ENCODE results near the gene CSRNP3. TPM values are rescaled to one million over a fixed set of nuclear protein-coding genes. Genes with fewer than 3 reads are reported as not detected.

The CSRNP3 gene
- total RNA-seq, 1 experiment from 2014 or later: 0.05 TPM

- no peaks in the 10 kb centered on the region for H3K9me2 ChIP-seq (ENCODE audit: insufficient read depth)
- no peaks in the 10 kb centered on the region for H3K4me1 ChIP-seq (ENCODE audit: control insufficient read depth in 1 of 2, insufficient read depth in 2 of 2, low read length in 2 of 2)
- ATAC-seq (no peak), DNase-seq (ENCODE audit: low read depth, low spot score) (no peak)
- TF ChIP-seq SIN3A (IDR thresholded peaks at IDR 0.05; ENCODE audit: low read depth): no peak
- no peak for TF ChIP-seq MAX (IDR thresholded peaks at IDR 0.05)
- no peak for TF ChIP-seq FOSL1 (IDR thresholded peaks at IDR 0.05; ENCODE audit: low read depth)
- no peak for TF ChIP-seq CEBPB (IDR thresholded peaks at IDR 0.05; ENCODE audit: low read depth)
- TF ChIP-seq JUND (IDR thresholded peaks at IDR 0.05): no peak
- no peak for TF ChIP-seq SRF (IDR thresholded peaks at IDR 0.05; ENCODE audit: low read depth)
- no peak for TF ChIP-seq RAD21 (IDR thresholded peaks at IDR 0.05; ENCODE audit: low read depth)
- no peak for TF ChIP-seq POLR2A (IDR thresholded peaks at IDR 0.05; ENCODE audit: borderline replicate concordance, extremely low read depth, insufficient read depth, insufficient read length)
- TF ChIP-seq EGR1 (IDR thresholded peaks at IDR 0.05; ENCODE audit: low read depth): no peak
- TF ChIP-seq ELF1 (IDR thresholded peaks at IDR 0.05; ENCODE audit: borderline replicate concordance, low read depth): no peak
- TF ChIP-seq EZH2 (IDR thresholded peaks at IDR 0.05): no peak
- no peak for TF ChIP-seq POLR2AphosphoS5 (IDR thresholded peaks at IDR 0.05; ENCODE audit: low read depth, low read length)
- no peak for TF ChIP-seq CTCF (IDR thresholded peaks at IDR 0.05 in 2 of 3, conservative IDR thresholded peaks at IDR 0.05 in 1 of 3; ENCODE audit: borderline replicate concordance in 1 of 3, insufficient read depth in 1 of 3, low read depth in 2 of 3, low read length in 2 of 3)
- TF ChIP-seq ZFX (IDR thresholded peaks at IDR 0.05): no peak
- no peak for TF ChIP-seq ATF3 (IDR thresholded peaks at IDR 0.05)
- POLR2A ChIA-PET: no interaction called here
- no peak overlapping the region for H2AFZ ChIP-seq (ENCODE audit: low read depth, low read length, poor library complexity, severe bottlenecking)
- no peaks in the 10 kb centered on the region for H3K79me2 ChIP-seq (ENCODE audit: insufficient read depth, low read length)
- no TSS peak for BruUV-seq (replicated peaks)
- H3K9ac ChIP-seq (ENCODE audit: low read length): no peak overlapping the region
- no peaks in the 10 kb centered on the region; the same call in 1 of the 2 replicates for H4K20me1 ChIP-seq (ENCODE audit: insufficient read depth)
- no peaks in the 10 kb centered on the region for H3K9me3 ChIP-seq (ENCODE audit: control insufficient read depth in 1 of 2, insufficient read depth in 1 of 2, low read depth in 1 of 2, low read length in 2 of 2)
- RAD21 ChIA-PET (ENCODE audit: low non-redundant PET in 1 of 2, low total read pairs in 2 of 2, uncharacterized antibody in 2 of 2, unreplicated experiment in 2 of 2): no interaction called here
- no peaks in the 10 kb centered on the region for H3K36me3 ChIP-seq (ENCODE audit: control insufficient read depth in 1 of 2, insufficient read depth in 2 of 2, low read length in 2 of 2)
- CTCF ChIA-PET: no interaction called here
- H3K27ac ChIP-seq (ENCODE audit: low read depth, low read length): no peak overlapping the region
- intact Hi-C loops (cut with micrococcal nuclease): no loop called here
- H3K4me3 ChIP-seq (replicated peaks in 1 of 2; ENCODE audit: low read depth in 1 of 2, low read length in 2 of 2): no peak overlapping the region
- H3K27me3 ChIP-seq (ENCODE audit: insufficient read depth, low read length): peaks cover 7% of the 10 kb centered on the region; the same call in 1 of the 2 replicates
- no peak overlapping the region for H3K4me2 ChIP-seq (ENCODE audit: low read length)
Measured at GRCh38 chr2:165474619-165475276, 5.2 kb downstream of the CSRNP3 start.
